SK-N-MC (cell line): ENCODE measurements around the gene ARMC9.

Experiments used
- DNase-seq: peaks from one replicate; pipeline ENCODE4 v3.0.0-alpha.2; 2011; ENCODE audit warnings: low read depth, low spot score
- H3K27ac ChIP-seq: fragments of 200-600 bp; sonication (generic); 2 replicates; pipeline ENCODE4 v1.5.1; 2016; ENCODE audit warnings: mixed run types
- H3K36me3 ChIP-seq: fragments of 200-600 bp; sonication (generic); 2 replicates; pipeline ENCODE4 v1.6.1; 2017; ENCODE audit warnings: antibody characterized with exemption, low read length, mixed read lengths; ENCODE audit not compliant: insufficient read depth
- H3K4me3 ChIP-seq: fragments of 200-600 bp; sonication (generic); 2 replicates; pipeline ENCODE4 v1.5.1; 2016
- H3K9ac ChIP-seq: fragments of 200-600 bp; sonication (generic); 2 replicates; pipeline ENCODE4 v1.8.0; 2017; ENCODE audit warnings: mixed run types, mixed read lengths; ENCODE audit not compliant: insufficient read length
- H3K9me3 ChIP-seq: fragments of 200-600 bp; sonication (generic); 2 replicates; pipeline ENCODE4 v1.6.1; 2017; ENCODE audit warnings: low read depth, mild to moderate bottlenecking, antibody characterized with exemption, low read length, moderate library complexity, mixed read lengths
- EZH2 ChIP-seq: fragments of 200-600 bp; sonication (generic); IDR thresholded peaks from one replicate; pipeline ENCODE4 v1.6.1; 2017; ENCODE audit warnings: antibody characterized with exemption
- FOXP2 ChIP-seq: optimal IDR thresholded peaks from 2 replicates; pipeline ENCODE3; 2011; ENCODE audit warnings: mild to moderate bottlenecking, moderate library complexity; ENCODE audit not compliant: insufficient read depth; ENCODE audit errors: extremely low read length, control extremely low read depth
- POLR2AphosphoS5 ChIP-seq: IDR thresholded peaks from 2 replicates; pipeline ENCODE4 v1.6.1; 2012; ENCODE audit warnings: mild to moderate bottlenecking, low read depth, low read length, borderline replicate concordance

Gene ARMC9

DNA sequence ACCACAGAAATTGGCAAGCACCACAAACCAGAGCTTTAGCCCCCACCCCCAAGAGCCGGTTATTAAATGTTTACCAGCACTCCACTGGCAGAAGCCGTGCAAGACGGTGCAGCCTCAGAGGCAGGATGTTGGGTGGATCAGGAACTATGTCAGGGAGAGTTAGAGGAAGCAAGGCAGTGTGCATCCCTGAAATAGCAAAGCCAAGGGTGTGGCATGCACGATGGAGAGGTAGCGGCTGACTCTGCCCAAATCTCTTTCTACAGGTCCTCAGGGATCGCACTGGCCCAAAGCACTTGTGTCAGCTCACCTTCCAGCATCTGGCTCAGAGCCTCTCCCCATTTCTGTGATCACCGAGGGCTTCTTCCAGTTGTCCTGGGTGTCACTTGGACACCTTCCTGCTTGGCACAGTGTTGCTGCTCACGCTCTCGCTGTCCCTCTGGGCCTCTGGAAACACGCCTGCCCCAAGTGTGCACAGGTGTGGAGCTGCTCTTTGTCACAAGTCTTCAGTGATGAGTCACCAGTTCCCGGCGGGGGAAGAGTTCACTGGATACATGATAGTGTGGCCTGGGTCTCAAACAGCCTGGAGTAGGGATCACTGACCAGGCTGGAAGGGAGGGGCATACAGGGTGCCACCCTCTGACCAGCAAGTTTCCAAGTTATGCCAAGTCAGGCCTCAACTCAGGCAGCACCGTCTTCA is 179.7 kb downstream of the ARMC9 start:
- H3K9ac ChIP-seq, result no peak overlapping the region
- DNase-seq, result no peak
- no peak overlapping the region for H3K27ac ChIP-seq
- no peak overlapping the region for H3K4me3 ChIP-seq
- TF ChIP-seq FOXP2, result no peak
- no peak for TF ChIP-seq EZH2
- no peak for TF ChIP-seq POLR2AphosphoS5
- no peaks in the 10 kb centered on the region for H3K9me3 ChIP-seq
- H3K36me3 ChIP-seq, result no peaks in the 10 kb centered on the region

DNA sequence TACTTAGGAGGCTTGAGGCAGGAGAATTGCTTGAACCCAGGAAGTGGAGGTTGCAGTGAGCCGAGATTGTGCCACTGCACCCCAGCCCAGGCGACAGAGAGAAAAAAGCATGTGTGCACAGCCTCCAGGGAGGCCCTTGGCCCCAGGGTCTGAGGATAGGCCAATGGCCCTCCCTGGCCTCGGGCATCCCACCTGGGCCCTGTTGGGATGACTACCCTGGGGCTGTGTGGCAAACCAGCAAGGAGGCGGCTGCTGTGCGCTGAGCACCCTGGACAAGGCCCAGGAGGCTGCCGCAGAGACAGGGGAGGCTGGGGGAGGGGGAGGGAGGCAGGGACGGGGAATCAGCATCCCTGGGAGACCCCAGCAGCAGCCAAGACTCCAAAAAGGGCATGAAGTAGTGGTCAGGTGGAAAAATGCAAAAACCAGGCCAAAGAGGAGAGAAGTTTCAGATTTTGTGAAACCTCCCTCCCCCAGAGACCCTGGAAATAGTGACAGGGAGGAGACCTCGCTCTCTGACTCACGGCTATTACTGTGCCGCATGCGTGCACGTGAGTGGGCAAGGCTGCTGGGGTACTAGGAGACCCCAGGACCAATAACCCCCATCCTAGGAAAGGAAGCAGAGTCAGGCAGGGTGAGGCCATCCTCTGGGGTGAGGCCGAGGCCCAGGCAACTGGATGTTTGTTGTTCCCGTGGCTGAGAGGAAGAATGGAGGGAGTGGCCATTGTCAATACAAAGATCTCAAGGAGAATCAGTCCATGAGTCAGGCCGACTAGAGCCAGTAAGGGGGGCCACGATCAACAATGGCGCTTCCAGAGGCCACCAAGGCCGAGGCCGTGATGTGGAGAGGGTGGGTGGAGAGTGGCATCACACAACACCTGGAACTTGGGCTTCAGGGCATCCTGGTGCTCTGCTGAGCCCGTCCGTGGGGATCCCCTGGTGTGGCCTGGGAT is 181.1 kb downstream of the ARMC9 start:
- H3K9me3 ChIP-seq, result no peaks in the 10 kb centered on the region
- H3K27ac ChIP-seq, result no peak overlapping the region
- no peak for DNase-seq
- no peak for TF ChIP-seq FOXP2
- TF ChIP-seq EZH2, result no peak
- no peak for TF ChIP-seq POLR2AphosphoS5
- H3K36me3 ChIP-seq, result no peaks in the 10 kb centered on the region
- H3K4me3 ChIP-seq, result no peak overlapping the region
- no peak overlapping the region for H3K9ac ChIP-seq

DNA sequence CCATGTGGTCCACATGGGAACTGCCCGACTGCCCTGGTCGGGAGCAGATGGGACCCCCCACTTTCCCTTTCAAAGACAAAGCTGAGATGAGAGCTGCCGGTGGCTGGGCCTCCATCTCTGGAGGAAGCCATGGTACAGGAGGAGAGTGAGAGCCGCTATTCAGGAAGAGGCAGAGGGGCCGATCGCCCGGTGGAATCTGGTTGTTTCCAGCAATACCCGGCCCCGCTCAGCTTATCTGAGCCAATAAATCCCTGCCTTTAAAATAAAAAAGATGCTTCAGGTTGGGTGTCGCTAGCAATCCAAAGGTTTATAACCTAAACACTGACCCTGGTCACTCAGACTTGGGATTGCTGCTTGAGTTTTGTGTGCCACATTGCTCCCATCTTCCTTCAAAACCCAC is 181.9 kb downstream of the ARMC9 start:
- Histone ChIP-seq H3K9me3 (no peaks in the 10 kb centered on the region), H3K36me3 (no peaks in the 10 kb centered on the region), H3K4me3 (no peak overlapping the region), H3K27ac (no peak overlapping the region), H3K9ac (no peak overlapping the region)
- TF ChIP-seq FOXP2, result no peak
- TF ChIP-seq POLR2AphosphoS5, result no peak
- TF ChIP-seq EZH2, result no peak
- DNase-seq, result no peak

DNA sequence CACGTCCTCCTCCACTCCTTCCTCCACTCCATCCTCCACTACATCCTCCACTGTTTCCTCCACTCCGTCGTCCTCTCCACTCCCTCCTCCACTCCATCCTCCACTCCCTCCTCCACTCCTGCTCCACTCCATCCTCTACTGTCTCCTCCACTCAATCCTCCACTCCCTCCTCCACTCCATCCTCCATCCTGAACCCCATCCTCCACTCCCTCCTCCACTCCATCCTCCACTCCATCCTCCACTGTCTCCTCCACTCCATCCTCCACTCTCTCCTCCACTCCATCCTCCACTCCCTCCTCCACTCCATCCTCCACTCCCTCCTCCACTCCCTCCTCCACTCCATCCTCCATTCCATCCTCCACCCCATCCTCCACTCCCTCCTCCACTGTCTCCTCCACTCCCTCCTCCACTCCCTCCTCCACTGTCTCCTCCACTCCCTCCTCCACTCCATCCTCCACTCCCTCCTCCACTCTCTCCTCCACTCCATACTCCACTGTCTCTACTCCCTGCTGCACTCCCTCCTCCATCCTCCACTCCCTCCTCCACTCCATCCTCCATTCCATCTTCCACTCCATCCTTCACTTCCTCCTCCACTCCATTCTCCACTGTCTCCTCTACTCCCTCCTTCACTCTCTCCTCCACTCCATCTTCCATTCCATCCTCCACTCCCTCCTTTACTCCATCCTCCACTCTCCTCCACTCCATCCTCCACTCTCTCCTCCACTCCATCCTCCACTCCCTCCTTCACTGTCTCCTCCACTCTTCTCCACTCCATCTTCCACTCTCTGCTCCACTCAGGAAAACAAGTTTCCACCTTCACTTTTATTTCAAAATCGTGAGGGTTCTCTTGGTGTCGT is 182.8 kb downstream of the ARMC9 start:
- no peak for DNase-seq
- TF ChIP-seq FOXP2 (no peak), EZH2 (no peak), POLR2AphosphoS5 (no peak)
- H3K9me3 ChIP-seq, result no peaks in the 10 kb centered on the region
- no peaks in the 10 kb centered on the region for H3K36me3 ChIP-seq
- no peak overlapping the region for H3K27ac ChIP-seq
- no peak overlapping the region for H3K4me3 ChIP-seq
- no peak overlapping the region for H3K9ac ChIP-seq

DNA sequence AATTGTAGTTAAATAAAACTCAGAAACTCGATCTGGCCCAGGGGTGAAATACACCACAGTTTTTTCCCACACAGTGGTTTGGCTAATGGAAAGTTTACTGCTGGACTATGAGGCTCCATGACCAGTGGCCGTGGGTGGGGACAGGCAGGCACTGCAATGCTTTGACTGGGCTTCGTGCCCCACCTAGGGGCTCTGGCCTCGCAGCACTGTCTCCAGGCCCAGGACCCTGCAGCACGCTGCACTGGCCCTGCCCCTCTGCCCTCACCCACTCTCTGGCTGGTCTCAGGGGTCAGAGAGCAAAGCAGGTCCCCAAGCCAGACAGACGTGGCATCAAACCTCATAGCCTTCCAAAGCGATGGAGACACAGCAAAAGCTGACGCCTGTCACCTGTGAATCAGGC is 183.7 kb downstream of the ARMC9 start:
- Histone ChIP-seq H3K9me3 (no peaks in the 10 kb centered on the region), H3K36me3 (no peaks in the 10 kb centered on the region), H3K4me3 (no peak overlapping the region), H3K27ac (no peak overlapping the region), H3K9ac (no peak overlapping the region)
- TF ChIP-seq FOXP2, result no peak
- no peak for TF ChIP-seq EZH2
- no peak for TF ChIP-seq POLR2AphosphoS5
- DNase-seq, result no peak

DNA sequence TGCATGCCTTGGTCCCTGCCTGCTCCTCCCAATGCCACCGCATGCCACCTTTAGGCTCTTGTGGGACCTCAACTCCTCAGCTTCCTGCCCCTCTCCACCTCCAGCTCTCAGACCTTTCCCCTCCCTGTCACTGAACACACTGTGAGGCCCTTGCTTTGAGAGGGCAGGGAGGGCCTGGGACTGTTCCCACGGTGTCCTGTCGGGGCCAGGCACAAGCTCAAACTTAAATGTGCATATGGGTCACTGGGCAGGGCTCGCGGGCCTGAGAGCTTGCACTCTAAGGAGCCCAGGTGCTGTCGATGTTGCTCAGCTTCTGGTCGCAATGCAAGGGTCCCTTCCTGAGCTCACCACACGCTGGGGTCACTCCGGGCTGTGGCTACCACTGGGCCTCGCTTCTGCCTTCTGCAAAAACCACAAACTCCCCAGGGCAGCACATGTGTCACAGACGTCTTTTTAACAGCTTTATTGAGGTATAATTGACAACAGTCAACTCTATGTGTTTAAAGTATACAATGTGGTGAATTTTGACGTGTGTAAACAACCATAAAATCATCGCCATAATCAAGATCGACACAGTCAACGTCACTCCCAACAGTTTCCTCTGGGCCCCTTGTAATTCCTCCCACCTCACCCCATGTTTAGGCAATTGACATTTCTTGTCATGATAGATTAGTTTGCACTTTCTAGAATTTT is 185.1 kb downstream of the ARMC9 start:
- H3K4me3 ChIP-seq, result no peak overlapping the region
- DNase-seq, result no peak
- no peak overlapping the region for H3K9ac ChIP-seq
- TF ChIP-seq EZH2 (no peak), POLR2AphosphoS5 (no peak), FOXP2 (no peak)
- no peak overlapping the region for H3K27ac ChIP-seq
- no peaks in the 10 kb centered on the region for H3K36me3 ChIP-seq
- H3K9me3 ChIP-seq, result no peaks in the 10 kb centered on the region

DNA sequence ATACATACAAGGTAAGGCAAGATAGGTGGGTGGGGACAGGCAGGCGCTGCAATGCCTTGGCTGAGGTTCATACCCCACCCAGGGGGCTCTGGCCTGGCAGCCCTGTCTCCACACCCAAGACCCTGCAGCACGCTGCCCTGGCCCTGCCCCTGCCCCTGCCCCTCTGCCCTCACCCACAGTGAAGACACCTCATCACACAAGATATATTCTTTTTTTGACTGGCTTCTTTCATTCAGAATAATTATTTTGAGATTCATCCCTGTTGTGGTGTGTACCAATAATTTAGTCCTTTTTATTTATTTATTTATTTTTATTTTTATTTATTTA is 185.6 kb downstream of the ARMC9 start:
- no peak overlapping the region for H3K4me3 ChIP-seq
- H3K27ac ChIP-seq, result no peak overlapping the region
- TF ChIP-seq POLR2AphosphoS5 (no peak), FOXP2 (no peak), EZH2 (no peak)
- no peaks in the 10 kb centered on the region for H3K36me3 ChIP-seq
- H3K9ac ChIP-seq, result no peak overlapping the region
- no peak for DNase-seq
- no peaks in the 10 kb centered on the region for H3K9me3 ChIP-seq
